Smooth muscle cell of the coronary artery (primary cell): ENCODE data around the gene USP38. TPM values are rescaled to one million over a fixed set of nuclear protein-coding genes. Genes with fewer than 3 reads are reported as not detected.

Experiments
- total RNA-seq: library from RNA; depleted of rRNA; stranded (reverse); fragments of >200 nt; gene quantifications from 2 replicates; pipeline ENCODE4 v1.2.3, GENCODE V29; 2014; ENCODE audit warnings: low replicate concordance

The USP38 gene, protein sequence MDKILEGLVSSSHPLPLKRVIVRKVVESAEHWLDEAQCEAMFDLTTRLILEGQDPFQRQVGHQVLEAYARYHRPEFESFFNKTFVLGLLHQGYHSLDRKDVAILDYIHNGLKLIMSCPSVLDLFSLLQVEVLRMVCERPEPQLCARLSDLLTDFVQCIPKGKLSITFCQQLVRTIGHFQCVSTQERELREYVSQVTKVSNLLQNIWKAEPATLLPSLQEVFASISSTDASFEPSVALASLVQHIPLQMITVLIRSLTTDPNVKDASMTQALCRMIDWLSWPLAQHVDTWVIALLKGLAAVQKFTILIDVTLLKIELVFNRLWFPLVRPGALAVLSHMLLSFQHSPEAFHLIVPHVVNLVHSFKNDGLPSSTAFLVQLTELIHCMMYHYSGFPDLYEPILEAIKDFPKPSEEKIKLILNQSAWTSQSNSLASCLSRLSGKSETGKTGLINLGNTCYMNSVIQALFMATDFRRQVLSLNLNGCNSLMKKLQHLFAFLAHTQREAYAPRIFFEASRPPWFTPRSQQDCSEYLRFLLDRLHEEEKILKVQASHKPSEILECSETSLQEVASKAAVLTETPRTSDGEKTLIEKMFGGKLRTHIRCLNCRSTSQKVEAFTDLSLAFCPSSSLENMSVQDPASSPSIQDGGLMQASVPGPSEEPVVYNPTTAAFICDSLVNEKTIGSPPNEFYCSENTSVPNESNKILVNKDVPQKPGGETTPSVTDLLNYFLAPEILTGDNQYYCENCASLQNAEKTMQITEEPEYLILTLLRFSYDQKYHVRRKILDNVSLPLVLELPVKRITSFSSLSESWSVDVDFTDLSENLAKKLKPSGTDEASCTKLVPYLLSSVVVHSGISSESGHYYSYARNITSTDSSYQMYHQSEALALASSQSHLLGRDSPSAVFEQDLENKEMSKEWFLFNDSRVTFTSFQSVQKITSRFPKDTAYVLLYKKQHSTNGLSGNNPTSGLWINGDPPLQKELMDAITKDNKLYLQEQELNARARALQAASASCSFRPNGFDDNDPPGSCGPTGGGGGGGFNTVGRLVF
- total RNA-seq, result 13.5 and 15.5 TPM in 2 replicates

GRCh38 chr4:143184503-143185252, at the start of gene USP38:
Gene USP38, plus strand, starts transcription at chr4:143184917. Its CDS starts 534 bp downstream, at chr4:143185451.

Other genes with a start within 250 kb of the USP38 start
- gene GAB1, start 152.0 kb downstream of the USP38 start, total RNA-seq, result 6.3 and 6.5 TPM in 2 replicates